Measurements from ENCODE around the gene CGB3. TPM values are rescaled to one million over a fixed set of nuclear protein-coding genes. Genes with fewer than 3 reads are reported as not detected.
"Not testable (repeated sequence)": the region's sequence is repeated elsewhere in the genome, so short reads cannot be mapped to it uniquely, and the experiment has no call there.

The CGB3 gene
- polyA plus RNA-seq, 1 donor (not counting 4 experiments of a cell fraction or from before 2014, with no cell fraction given): not detected

DNA sequence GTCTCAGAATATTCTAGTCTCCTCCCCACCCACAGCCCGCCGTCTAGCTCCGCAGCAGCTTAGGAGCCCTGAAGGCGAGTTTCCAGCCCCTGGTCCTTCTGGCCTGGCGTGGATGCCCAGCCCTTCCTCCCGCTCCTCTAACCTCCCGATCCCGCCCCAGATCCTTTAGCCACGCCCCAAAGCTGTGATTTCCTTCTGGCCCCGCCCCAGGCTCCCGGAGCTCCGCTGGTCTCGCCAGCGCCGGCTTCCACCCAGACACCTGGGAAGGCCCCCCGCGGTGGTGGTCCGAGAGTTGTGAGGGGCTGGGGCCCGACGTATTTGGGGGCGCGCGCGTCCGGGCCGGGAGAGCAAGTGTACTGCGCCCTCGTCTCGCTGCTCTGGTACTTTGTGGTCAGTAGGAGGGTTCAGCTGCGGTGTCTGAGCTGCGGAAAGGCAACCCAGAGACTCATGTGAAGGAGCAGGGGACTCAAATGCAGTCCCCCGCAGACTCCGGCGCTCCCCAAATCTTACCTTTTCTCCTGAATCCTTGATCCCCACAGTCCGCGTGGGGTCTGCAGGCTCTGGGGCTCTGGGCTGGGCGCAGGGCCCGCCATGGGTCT lies 33.6 kb upstream of the CGB3 start, which contains the start of gene CGB7:
Gene CGB7 (minus strand): TSS at position 114 of the 599 bp plus-strand sequence. CDS start 2,374 bp downstream, outside the sequence.
- Histone ChIP-seq H4K20me1 (ENCODE audit: control insufficient read depth, extremely low read depth, insufficient read depth, low read length) (no peaks in the 10 kb centered on the region), H3K4me2 (ENCODE audit: control insufficient read depth, extremely low read depth, insufficient read depth, low read depth, low read length) (peak within 1 kb of the TSS; percentile 95), H3K27me3 (ENCODE audit: control insufficient read depth, extremely low read depth, insufficient read depth, low read length) (no peaks in the 10 kb centered on the region), H2AFZ (ENCODE audit: control insufficient read depth, low read length) (peak within 1 kb of the TSS; percentile 41), H3K9me3 (ENCODE audit: control insufficient read depth, low read depth, low read length) (no peaks in the 10 kb centered on the region), H3K9me1 (ENCODE audit: control insufficient read depth, extremely low read depth, insufficient read depth, low read length) (peaks cover 2% of the 10 kb centered on the region), H3K79me2 (ENCODE audit: control insufficient read depth, insufficient read depth, low read length) (no peaks in the 10 kb centered on the region), H3K27ac (ENCODE audit: control insufficient read depth, insufficient read depth, low read length) (peak within 1 kb of the TSS; percentile 40), H3K9ac (ENCODE audit: control insufficient read depth, extremely low read depth, insufficient read depth, low read length) (peak within 1 kb of the TSS; percentile 79), H3K4me3 (ENCODE audit: control insufficient read depth in 2 of 3, extremely low read depth in 1 of 3, insufficient read depth in 2 of 3, low read depth in 1 of 3, low read length in 3 of 3) (peak within 1 kb of the TSS; percentile 52 to 79 (median 68)), H3K36me3 (ENCODE audit: control insufficient read depth in 2 of 2, extremely low read depth in 1 of 2, insufficient read depth in 2 of 2, low read length in 2 of 2) (peaks cover 1 to 3% of the 10 kb centered on the region in 2 experiments), H3K4me1 (ENCODE audit: control insufficient read depth, extremely low read depth, insufficient read depth, low read length) (peaks cover 14% of the 10 kb centered on the region)
- no peak for TF ChIP-seq EZH2 (IDR thresholded peaks at IDR 0.05; ENCODE audit: low read length)
- TF ChIP-seq, protein P1, sequence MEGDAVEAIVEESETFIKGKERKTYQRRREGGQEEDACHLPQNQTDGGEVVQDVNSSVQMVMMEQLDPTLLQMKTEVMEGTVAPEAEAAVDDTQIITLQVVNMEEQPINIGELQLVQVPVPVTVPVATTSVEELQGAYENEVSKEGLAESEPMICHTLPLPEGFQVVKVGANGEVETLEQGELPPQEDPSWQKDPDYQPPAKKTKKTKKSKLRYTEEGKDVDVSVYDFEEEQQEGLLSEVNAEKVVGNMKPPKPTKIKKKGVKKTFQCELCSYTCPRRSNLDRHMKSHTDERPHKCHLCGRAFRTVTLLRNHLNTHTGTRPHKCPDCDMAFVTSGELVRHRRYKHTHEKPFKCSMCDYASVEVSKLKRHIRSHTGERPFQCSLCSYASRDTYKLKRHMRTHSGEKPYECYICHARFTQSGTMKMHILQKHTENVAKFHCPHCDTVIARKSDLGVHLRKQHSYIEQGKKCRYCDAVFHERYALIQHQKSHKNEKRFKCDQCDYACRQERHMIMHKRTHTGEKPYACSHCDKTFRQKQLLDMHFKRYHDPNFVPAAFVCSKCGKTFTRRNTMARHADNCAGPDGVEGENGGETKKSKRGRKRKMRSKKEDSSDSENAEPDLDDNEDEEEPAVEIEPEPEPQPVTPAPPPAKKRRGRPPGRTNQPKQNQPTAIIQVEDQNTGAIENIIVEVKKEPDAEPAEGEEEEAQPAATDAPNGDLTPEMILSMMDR (optimal IDR thresholded peaks at IDR 0.05 in 1 of 3, IDR thresholded peaks at IDR 0.05 in 1 of 3, conservative IDR thresholded peaks at IDR 0.05 in 1 of 3; ENCODE audit: extremely low read depth in 1 of 3, insufficient read depth in 2 of 3, low read length in 3 of 3): no peak
- DNase-seq (ENCODE audit: low read depth, low spot score) (no peak), FAIRE-seq (no peak)
- dilution Hi-C loops (cut with MboI; ENCODE audit: extremely low pct_ligation_motif_present, low sequenced_read_pairs): no loop called here

DNA sequence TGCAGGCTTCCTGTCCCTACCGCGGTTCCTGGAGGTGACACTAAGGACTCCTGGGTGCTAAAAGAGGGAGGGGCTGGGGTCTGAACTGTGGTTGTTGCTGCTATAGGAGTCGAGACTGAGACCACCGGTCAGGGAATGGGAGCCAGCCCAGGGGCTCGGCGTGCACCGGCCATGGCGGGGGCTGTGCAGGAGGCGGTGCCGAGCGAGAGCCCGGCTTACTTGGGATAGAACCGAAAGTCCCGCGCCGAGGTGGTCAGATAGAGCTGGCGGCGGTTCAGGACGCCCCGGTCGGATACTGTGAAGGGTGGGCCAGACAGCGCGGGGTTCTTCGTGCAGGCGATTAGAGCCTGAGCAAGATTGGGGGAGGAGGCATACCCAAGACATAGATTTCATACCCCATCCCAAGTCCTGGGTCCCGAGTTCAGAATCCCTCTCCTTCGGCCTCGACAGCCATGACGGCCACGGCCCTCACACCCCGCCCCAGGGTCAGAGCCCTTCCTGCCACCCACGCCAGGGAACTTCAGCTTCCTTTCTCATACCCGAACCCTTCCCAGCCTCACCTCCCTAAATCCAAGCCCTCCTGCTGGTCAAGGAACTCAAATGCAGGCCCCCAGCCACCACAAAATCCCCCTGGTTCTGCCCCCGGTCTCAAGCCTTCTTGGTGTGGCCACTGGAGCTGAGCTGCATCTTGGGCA lies 32.9 kb upstream of the CGB3 start:
- DNase-seq (ENCODE audit: low read depth, low spot score); H3K9me3 ChIP-seq (ENCODE audit: control insufficient read depth, low read depth, low read length); dilution Hi-C loops (cut with MboI; ENCODE audit: extremely low pct_ligation_motif_present, low sequenced_read_pairs); H3K36me3 ChIP-seq (ENCODE audit: control insufficient read depth in 2 of 2, extremely low read depth in 1 of 2, insufficient read depth in 2 of 2, low read length in 2 of 2); H3K79me2 ChIP-seq (ENCODE audit: control insufficient read depth, insufficient read depth, low read length); H3K9me1 ChIP-seq (ENCODE audit: control insufficient read depth, extremely low read depth, insufficient read depth, low read length); H3K27me3 ChIP-seq (ENCODE audit: control insufficient read depth, extremely low read depth, insufficient read depth, low read length); H4K20me1 ChIP-seq (ENCODE audit: control insufficient read depth, extremely low read depth, insufficient read depth, low read length): not testable (repeated sequence)
- H3K4me2 ChIP-seq (ENCODE audit: control insufficient read depth, extremely low read depth, insufficient read depth, low read depth, low read length): peak overlapping the region; percentile 95
- peak overlapping the region; percentile 40 for H3K27ac ChIP-seq (ENCODE audit: control insufficient read depth, insufficient read depth, low read length)
- H3K9ac ChIP-seq (ENCODE audit: control insufficient read depth, extremely low read depth, insufficient read depth, low read length): peak overlapping the region; percentile 79
- FAIRE-seq: peak; percentile 61
- H3K4me3 ChIP-seq (ENCODE audit: control insufficient read depth in 2 of 3, extremely low read depth in 1 of 3, insufficient read depth in 2 of 3, low read depth in 1 of 3, low read length in 3 of 3): peak overlapping the region; percentile 52 to 79 (median 68)
- H2AFZ ChIP-seq (ENCODE audit: control insufficient read depth, low read length): peak overlapping the region; percentile 41
- H3K4me1 ChIP-seq (ENCODE audit: control insufficient read depth, extremely low read depth, insufficient read depth, low read length): peaks cover 14% of the 10 kb centered on the region

Data from keratinocyte (primary cell).